Tibial artery (tissue), 4 donors: ENCODE data around the gene RIPOR1.
"Not testable (repeated sequence)": the region's sequence is repeated elsewhere in the genome, so short reads cannot be mapped to it uniquely, and the experiment has no call there.

Source experiments
- DNase-seq, 2 donors: peaks; one replicate each; pipeline ENCODE4 v3.0.0-alpha.2; 2019
- H3K27ac ChIP-seq, 2 donors: fragments of 200-600 bp; sonication (generic) in 1 of 2; 1 replicate in 1 of 2; 2 replicates in 1 of 2; pipeline ENCODE4 v1.5.1; 2018 to 2019; ENCODE audit warnings: mild to moderate bottlenecking in 1 of 2
- H3K27me3 ChIP-seq, 2 donors: fragments of 200-600 bp; sonication (generic) in 1 of 2; one replicate each; pipeline versions ENCODE4 v1.5.1 to v1.6.0; 2016 to 2019
- H3K36me3 ChIP-seq, 3 donors: fragments of 200-600 bp; sonication (generic) in 2 of 3; one replicate each; pipeline ENCODE4 v1.5.1; 2016 to 2019; ENCODE audit warnings: mild to moderate bottlenecking in 2 of 3
- H3K4me1 ChIP-seq, 4 donors: fragments of 200-600 bp; sonication (generic) in 2 of 4; 1 replicate in 3 of 4; 2 replicates in 1 of 4; pipeline ENCODE4 v1.5.1; 2016 to 2019
- H3K4me3 ChIP-seq, 2 donors: fragments of 200-600 bp; sonication (generic) in 1 of 2; 1 replicate in 1 of 2; 2 replicates in 1 of 2; pipeline ENCODE4 v1.5.1; 2018 to 2019; ENCODE audit warnings: mild to moderate bottlenecking in 2 of 2
- H3K9me3 ChIP-seq, 3 donors: fragments of 200-600 bp; sonication (generic) in 1 of 3; one replicate each; pipeline ENCODE4 v1.5.1; 2016 to 2019
- CTCF ChIP-seq, 2 experiments: fragments of 200-600 bp in 1 of 2; fragments of 450-650 bp in 1 of 2; IDR thresholded peaks; one replicate each; pipeline ENCODE4 v1.5.1; 2017 to 2019; ENCODE audit warnings: antibody characterized with exemption in 2 of 2, mild to moderate bottlenecking in 1 of 2, moderate library complexity in 1 of 2
- intact Hi-C: fragments of 100-400 bp; cut with DNase I; formaldehyde crosslinking; loops from one replicate; pipeline ENCODE4 v1.15.0; 2023; ENCODE audit warnings: low total_unique reads

The RIPOR1 gene

DNA sequence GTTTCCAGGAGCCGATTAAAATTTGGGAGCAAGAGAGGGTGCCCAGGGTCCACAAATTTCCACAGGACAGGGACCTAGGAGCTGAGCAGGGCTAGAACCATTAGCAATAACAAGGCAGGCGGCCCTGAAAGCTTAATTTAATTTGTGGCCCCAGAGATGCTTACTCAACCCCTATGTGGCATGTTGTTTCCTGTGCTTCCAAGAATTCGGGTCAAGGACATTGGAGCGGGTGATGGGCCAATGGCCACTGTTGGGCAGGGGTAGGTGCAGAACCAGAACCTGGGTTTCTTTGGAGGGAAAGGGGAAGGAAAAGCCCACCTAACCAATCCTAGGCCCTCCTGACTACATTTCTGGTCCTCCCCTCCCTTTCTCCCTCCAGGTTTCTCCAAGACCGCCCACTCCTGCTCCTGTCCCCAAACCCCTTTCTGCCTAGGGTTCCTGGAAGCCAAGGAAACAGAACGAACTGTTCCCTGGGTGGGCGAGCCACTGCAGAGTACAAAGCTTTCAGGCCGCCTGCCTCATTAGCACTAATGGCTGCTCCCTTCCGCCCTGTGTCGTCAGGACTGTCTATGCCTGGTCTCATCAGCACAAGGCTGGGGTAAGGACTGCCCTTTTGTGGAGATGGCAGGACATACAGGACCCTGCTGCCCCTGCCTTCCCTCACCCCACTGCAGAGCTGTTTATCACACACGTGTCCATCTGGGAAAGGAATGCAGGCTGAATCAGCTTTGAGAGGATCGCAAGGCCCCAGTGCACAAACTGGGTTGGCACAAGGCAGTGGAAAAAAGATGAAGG, 44.7 kb upstream of the RIPOR1 start:
- no peak for DNase-seq
- TF ChIP-seq CTCF (IDR thresholded peaks at IDR 0.05): no peak
- intact Hi-C loops: no loop called here
- Histone ChIP-seq H3K36me3 (peaks cover 0 to 10% (median 0%) of the 10 kb centered on the region in 3 donors), H3K4me1 (peaks cover 0 to 35% (median 29%) of the 10 kb centered on the region in 4 donors), H3K9me3 (no peaks in the 10 kb centered on the region), H3K27ac (no peak overlapping the region), H3K27me3 (no peaks in the 10 kb centered on the region), H3K4me3 (no peak overlapping the region)

DNA sequence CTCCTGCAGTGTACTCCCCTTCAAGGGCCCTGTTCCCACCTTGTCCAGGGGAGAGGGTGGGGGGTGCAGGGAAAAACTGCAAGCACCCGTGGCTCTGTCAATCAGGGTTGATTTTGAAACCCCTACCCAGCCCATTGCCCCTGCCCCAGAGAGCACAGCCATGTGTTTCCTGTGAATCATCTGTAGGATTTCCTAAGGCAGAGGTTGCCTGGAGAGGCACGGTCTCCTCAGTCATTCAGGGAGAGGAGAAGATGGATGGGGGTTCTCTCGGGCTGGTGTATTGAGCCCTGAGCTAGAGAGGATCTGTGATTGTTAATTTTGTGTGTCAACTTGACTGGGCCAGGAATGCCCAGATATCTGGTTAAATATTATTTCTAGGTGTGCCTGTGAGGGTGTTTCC, 41.8 kb upstream of the RIPOR1 start:
- no peaks in the 10 kb centered on the region for H3K27me3 ChIP-seq
- H3K4me1 ChIP-seq: peaks cover 0 to 14% (median 12%) of the 10 kb centered on the region in 4 donors
- DNase-seq: no peak
- no peak overlapping the region for H3K27ac ChIP-seq
- H3K36me3 ChIP-seq: peaks cover 0 to 10% (median 0%) of the 10 kb centered on the region in 3 donors
- intact Hi-C loops: no loop called here
- TF ChIP-seq CTCF (IDR thresholded peaks at IDR 0.05): no peak
- no peaks in the 10 kb centered on the region for H3K9me3 ChIP-seq
- no peak overlapping the region for H3K4me3 ChIP-seq

GRCh38 chr16:67487561-67487960, 41.1 kb upstream of the RIPOR1 start:
- H3K9me3 ChIP-seq, H3K27me3 ChIP-seq, H3K27ac ChIP-seq, DNase-seq, H3K4me3 ChIP-seq, H3K4me1 ChIP-seq, intact Hi-C loops: not testable (repeated sequence)
- H3K36me3 ChIP-seq: peaks cover 0 to 10% (median 0%) of the 10 kb centered on the region in 3 donors

DNA sequence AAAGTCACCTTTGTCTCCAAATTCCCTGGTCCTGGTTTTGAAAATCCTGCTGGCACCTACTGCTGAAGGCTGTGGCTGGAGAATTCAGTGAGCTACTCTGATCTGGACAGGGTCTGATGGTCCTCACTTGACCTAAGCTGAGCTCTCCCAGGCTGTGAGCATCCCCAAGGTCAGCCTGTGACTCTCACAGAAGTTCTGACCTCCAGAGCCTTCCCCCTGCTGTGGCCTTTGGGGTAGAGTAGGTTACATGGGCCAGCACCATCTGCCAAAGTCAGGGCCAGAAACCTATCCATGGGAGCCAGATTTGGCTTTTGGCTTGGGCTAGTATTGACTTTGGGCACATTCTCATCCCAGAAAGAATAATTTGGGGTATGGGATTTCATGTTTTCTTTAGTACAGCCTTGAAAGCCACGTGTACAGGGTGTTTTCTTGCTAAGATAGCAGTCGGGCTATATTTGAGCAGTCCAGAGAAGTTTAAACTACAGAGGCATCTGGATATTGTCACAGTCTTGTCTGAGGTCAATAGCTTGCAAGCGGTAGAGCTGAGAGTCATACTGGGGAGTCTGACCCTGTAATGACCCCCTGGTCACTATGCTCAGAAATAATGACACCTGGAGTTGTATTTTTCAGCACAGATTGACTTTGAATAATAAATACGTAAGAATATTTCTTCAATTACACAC, 39.1 kb upstream of the RIPOR1 start:
- no peak for TF ChIP-seq CTCF (IDR thresholded peaks at IDR 0.05)
- Histone ChIP-seq H3K4me3 (no peak overlapping the region), H3K36me3 (peaks cover 0 to 10% (median 0%) of the 10 kb centered on the region in 3 donors), H3K9me3 (no peaks in the 10 kb centered on the region), H3K27ac (no peak overlapping the region), H3K27me3 (no peaks in the 10 kb centered on the region), H3K4me1 (no peaks in the 10 kb centered on the region)
- no peak for DNase-seq
- intact Hi-C loops: no loop called here

- intact Hi-C loops: no loop called here
- no peaks in the 10 kb centered on the region for H3K4me1 ChIP-seq
- peaks cover 0 to 2% (median 0%) of the 10 kb centered on the region in 3 donors for H3K36me3 ChIP-seq
- H3K27ac ChIP-seq: no peak overlapping the region
- no peak for TF ChIP-seq CTCF (IDR thresholded peaks at IDR 0.05)
- DNase-seq: no peak
- H3K9me3 ChIP-seq: no peaks in the 10 kb centered on the region
- no peaks in the 10 kb centered on the region for H3K27me3 ChIP-seq
- no peak overlapping the region for H3K4me3 ChIP-seq
Measured at GRCh38 chr16:67490335-67491096, 38.1 kb upstream of the RIPOR1 start.
